Fibroblast of the aortic adventitia (primary cell): ENCODE results near the gene NME9. TPM values are rescaled to one million over a fixed set of nuclear protein-coding genes. Genes with fewer than 3 reads are reported as not detected.

Experiments
- DNase-seq: peaks from one replicate; pipeline ENCODE4 v3.0.0-alpha.2; 2010; ENCODE audit warnings: low read depth
- H3K4me3 ChIP-seq: 2 replicates; pipeline ENCODE4 v1.5.1; 2011; ENCODE audit warnings: low read depth, mild to moderate bottlenecking, control low read depth, low read length, moderate library complexity
- CTCF ChIP-seq: IDR thresholded peaks from 2 replicates; pipeline ENCODE4 v1.5.1; 2011; ENCODE audit warnings: mild to moderate bottlenecking, low read length, control low read depth, inconsistent platforms; ENCODE audit not compliant: insufficient read depth
- total RNA-seq: library from RNA; depleted of rRNA; stranded (reverse); fragments of >200 nt; gene quantifications from 2 replicates; pipeline ENCODE4 v1.2.3, GENCODE V29; 2012; ENCODE audit warnings: low replicate concordance

NME9 gene
- total RNA-seq, 1 donor: 0.18 TPM

DNA sequence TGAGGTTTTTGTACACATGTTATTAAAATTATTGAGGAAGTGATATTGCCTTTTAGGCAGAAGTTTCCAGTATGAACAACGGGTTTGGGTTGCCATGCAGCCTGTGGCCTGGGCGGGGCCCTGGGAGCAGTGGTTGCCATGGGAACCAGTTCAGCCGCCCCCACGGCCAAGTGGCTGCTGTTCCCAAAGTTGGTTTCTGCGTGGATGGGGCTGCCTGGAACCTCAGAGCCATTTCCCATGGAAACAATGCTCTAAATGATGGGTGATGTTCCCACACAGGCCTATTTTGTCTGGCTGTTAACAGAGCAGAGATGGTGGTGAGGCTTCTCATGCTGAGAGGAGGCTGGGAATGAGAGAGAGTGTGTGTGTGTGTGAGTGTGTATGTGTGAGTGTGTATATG, 38.3 kb upstream of the NME9 start:
- H3K4me3 ChIP-seq: no peak overlapping the region
- TF ChIP-seq CTCF: no peak
- DNase-seq: peak; percentile 46

GRCh38 chr3:138367326-138367850, 37.7 kb upstream of the NME9 start:
- DNase-seq: no peak
- no peak for TF ChIP-seq CTCF
- no peak overlapping the region for H3K4me3 ChIP-seq

- no peak overlapping the region for H3K4me3 ChIP-seq
- DNase-seq: no peak
- TF ChIP-seq CTCF: no peak
These were observed 36.5 kb upstream of the NME9 start for GRCh38 chr3:138366006-138366759.

- H3K4me3 ChIP-seq: no peak overlapping the region
- no peak for DNase-seq
These were observed 35.6 kb upstream of the NME9 start for GRCh38 chr3:138365253-138365555.

GRCh38 chr3:138364356-138365252, 35.0 kb upstream of the NME9 start:
- TF ChIP-seq CTCF: no peak
- no peak overlapping the region for H3K4me3 ChIP-seq
- DNase-seq: no peak

More at GRCh38 chr3:138365253-138365555, 35.6 kb upstream of the NME9 start:
- TF ChIP-seq CTCF: no peak

DNA sequence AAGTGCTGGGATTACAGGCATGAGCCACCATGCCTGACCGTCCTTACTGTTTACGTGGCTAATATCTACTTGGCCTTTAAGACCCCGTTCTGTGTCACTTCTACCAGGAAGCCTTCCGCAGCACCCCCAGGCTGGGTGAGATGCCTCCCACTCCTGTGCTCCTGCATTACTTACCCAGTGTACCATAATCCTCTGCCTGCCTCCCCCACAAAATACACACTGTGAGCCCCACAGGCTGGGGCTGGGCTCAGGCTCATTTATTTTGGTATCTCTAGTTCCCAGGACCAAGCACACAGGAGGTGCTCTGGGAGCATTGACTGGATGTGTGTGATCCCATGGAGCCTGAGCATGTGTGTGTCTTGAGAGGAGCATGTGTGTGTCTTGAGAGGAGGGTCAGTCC, 33.7 kb upstream of the NME9 start:
- no peak for DNase-seq
- H3K4me3 ChIP-seq: no peak overlapping the region
- TF ChIP-seq CTCF: no peak
